Upper lobe of right lung (tissue), 1 donor: ENCODE results near the gene PARD3. TPM values are rescaled to one million over a fixed set of nuclear protein-coding genes. Genes with fewer than 3 reads are reported as not detected.
A peak's percentile ranks its signal among the peaks of the same experiment; 100 is the strongest.
"Not testable (repeated sequence)": the region's sequence is repeated elsewhere in the genome, so short reads cannot be mapped to it uniquely, and the experiment has no call there.

Experiments
- ATAC-seq: fragments of 200-7000 bp; cut with Tn5 transposase; one replicate; pipeline ENCODE4 v1.9.1; 2020; ENCODE audit warnings: mild to moderate bottlenecking, moderate library complexity
- DNase-seq: peaks from one replicate; pipeline ENCODE4 v3.0.0-alpha.2; 2020
- H3K27ac ChIP-seq: fragments of 200-600 bp; one replicate; pipeline ENCODE4 v1.8.0; 2022
- H3K27me3 ChIP-seq: fragments of 200-600 bp; one replicate; pipeline ENCODE4 v1.8.0; 2022; ENCODE audit warnings: mild to moderate bottlenecking
- H3K36me3 ChIP-seq: fragments of 200-600 bp; one replicate; pipeline ENCODE4 v1.8.0; 2022
- H3K4me1 ChIP-seq: fragments of 200-600 bp; one replicate; pipeline ENCODE4 v1.8.0; 2022
- H3K4me3 ChIP-seq: fragments of 200-600 bp; one replicate; pipeline ENCODE4 v1.8.0; 2022; ENCODE audit warnings: mild to moderate bottlenecking
- H3K9me3 ChIP-seq: fragments of 200-600 bp; one replicate; pipeline ENCODE4 v1.8.0; 2022
- CTCF ChIP-seq: fragments of 200-600 bp; IDR thresholded peaks from one replicate; pipeline ENCODE4 v1.8.0; 2022; ENCODE audit warnings: antibody characterized with exemption
- intact Hi-C: fragments of 100-400 bp; cut with DNase I; formaldehyde crosslinking; loops from one replicate; pipeline ENCODE4 v1.11.0; 2022
- total RNA-seq: library from RNA; stranded (reverse); fragmentation: NEBNext Ultra II Directional; extraction: Animal tissue kit (Norgen Biotek cat#: 25700); gene quantifications from one replicate; pipeline ENCODE4 v1.2.1, GENCODE V29; 2021
- donor health status: DM: no; HTN: yes; CAD: no; lungs with severe emphysema.

The PARD3 gene
- total RNA-seq, 1 donor from 2014 or later, result 38.5 TPM

DNA sequence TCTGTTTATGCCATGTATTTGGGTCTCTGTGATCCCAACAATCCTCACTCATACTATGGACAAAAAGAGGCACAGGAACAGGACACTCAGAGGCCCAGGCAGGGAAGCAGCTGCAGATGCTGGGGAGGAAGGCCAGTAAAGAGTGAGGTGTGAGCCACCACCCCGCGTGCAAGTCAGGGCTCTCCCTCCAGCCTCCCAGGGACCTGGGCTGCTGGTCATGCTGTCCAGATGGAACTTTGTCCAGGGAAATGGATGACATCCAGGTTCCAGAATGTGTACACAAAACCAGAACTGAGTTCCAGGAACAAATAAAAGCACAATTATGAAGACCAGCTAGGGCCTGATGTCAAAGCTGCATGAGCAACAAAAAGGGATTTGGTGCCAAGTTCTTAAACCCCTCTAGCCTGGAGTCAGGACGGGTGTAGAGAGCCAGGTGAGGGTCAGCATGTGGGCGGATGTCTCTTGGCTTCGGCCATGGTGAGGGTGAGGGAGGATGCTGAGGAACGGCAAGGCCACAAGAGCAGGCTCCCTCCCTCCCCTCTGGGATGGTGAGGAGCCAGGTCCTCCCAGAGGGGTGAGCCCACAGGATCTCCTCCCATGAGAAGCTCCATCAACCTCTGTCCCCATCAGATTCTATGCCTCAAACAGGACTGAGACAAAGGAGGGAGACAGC is 739.7 kb downstream of the PARD3 start:
- ATAC-seq, result peak; percentile 31
- Histone ChIP-seq H3K4me3 (no peak overlapping the region), H3K36me3 (no peaks in the 10 kb centered on the region), H3K9me3 (no peaks in the 10 kb centered on the region), H3K27ac (no peak overlapping the region), H3K27me3 (no peaks in the 10 kb centered on the region), H3K4me1 (no peaks in the 10 kb centered on the region)
- TF ChIP-seq CTCF, result no peak
- DNase-seq, result no peak
- intact Hi-C loops, result no loop called here

GRCh38 chr10:34074051-34074450 is 741.0 kb downstream of the PARD3 start:
- Histone ChIP-seq H3K27me3 (no peaks in the 10 kb centered on the region), H3K36me3 (no peaks in the 10 kb centered on the region), H3K4me3 (no peak overlapping the region), H3K27ac (no peak overlapping the region), H3K4me1 (no peaks in the 10 kb centered on the region), H3K9me3 (no peaks in the 10 kb centered on the region)
- DNase-seq, result no peak
- no peak for ATAC-seq
- TF ChIP-seq CTCF, result no peak
- intact Hi-C loops, result no loop called here

- H3K27ac ChIP-seq, intact Hi-C loops, H3K4me1 ChIP-seq, H3K9me3 ChIP-seq, ATAC-seq, DNase-seq, H3K27me3 ChIP-seq, H3K36me3 ChIP-seq, H3K4me3 ChIP-seq: not testable (repeated sequence)
Observed at GRCh38 chr10:34067741-34068140, 747.4 kb downstream of the PARD3 start.

DNA sequence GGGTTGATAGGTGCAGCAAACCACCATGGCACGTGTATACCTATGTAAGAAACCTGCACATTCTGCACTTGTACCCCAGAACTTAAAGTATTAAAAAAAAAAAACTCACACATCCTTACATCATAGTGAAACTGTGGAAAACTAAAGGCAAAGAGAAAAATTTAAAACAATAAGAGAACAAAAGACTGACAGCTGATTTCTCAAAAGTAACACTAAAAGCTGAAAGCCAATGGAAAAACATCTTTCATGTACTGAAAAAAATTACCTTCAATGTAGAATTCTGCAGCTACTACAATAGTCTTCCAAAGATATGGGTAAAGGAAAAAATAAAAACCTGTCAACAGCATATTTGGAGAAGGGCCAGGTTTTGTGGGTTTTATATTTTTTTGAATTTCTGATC is 751.5 kb downstream of the PARD3 start:
- DNase-seq (no peak), ATAC-seq (no peak)
- no peak overlapping the region for H3K4me3 ChIP-seq
- H3K4me1 ChIP-seq, result no peaks in the 10 kb centered on the region
- H3K27ac ChIP-seq, result no peak overlapping the region
- no peak for TF ChIP-seq CTCF
- H3K9me3 ChIP-seq, result no peaks in the 10 kb centered on the region
- intact Hi-C loops, result no loop called here
- no peaks in the 10 kb centered on the region for H3K27me3 ChIP-seq
- no peaks in the 10 kb centered on the region for H3K36me3 ChIP-seq

DNA sequence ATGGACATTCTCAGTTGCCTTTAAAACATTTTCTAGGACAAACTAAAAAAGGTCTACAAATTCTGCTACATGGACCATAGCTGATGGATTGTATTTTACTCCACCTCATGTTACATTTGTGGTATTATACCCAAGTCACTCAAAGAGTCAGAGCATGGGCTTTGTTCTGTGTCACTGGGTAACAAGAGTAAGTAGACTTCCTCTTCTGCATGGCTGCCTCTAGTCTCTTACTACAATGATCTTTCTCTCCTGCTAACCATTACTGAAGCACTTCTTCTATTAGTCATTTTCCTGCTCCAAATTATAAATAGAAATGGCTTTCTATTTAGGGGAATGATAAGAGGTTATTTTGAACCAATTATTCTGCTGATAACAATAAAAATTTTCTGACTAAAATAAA is 753.3 kb downstream of the PARD3 start:
- TF ChIP-seq CTCF, result no peak
- Histone ChIP-seq H3K9me3 (no peaks in the 10 kb centered on the region), H3K4me1 (no peaks in the 10 kb centered on the region), H3K4me3 (no peak overlapping the region), H3K27ac (no peak overlapping the region), H3K27me3 (no peaks in the 10 kb centered on the region), H3K36me3 (no peaks in the 10 kb centered on the region)
- ATAC-seq (no peak), DNase-seq (no peak)
- intact Hi-C loops, result no loop called here
